BLaER1 (cell line): Measurements from ENCODE around the gene TMPRSS6.
A peak's percentile ranks its signal among the peaks of the same experiment; 100 is the strongest.

ENCODE experiments used
- H3K27ac ChIP-seq: shearing (Covaris generic); formaldehyde crosslinking; 2 replicates; pipeline ENCODE4 v1.8.1; 2022
- H3K27me3 ChIP-seq: shearing (Covaris generic); formaldehyde crosslinking; 2 replicates; pipeline ENCODE4 v1.8.1; 2022
- H3K36me3 ChIP-seq: shearing (Covaris generic); formaldehyde crosslinking; 2 replicates; pipeline ENCODE4 v1.8.1; 2022
- H3K4me1 ChIP-seq: shearing (Covaris generic); formaldehyde crosslinking; 2 replicates; pipeline ENCODE4 v1.8.1; 2022
- H3K4me2 ChIP-seq: shearing (Covaris generic); formaldehyde crosslinking; 2 replicates; pipeline ENCODE4 v1.8.1; 2022
- H3K4me3 ChIP-seq: shearing (Covaris generic); formaldehyde crosslinking; 2 replicates; pipeline ENCODE4 v1.8.1; 2022
- H3K9ac ChIP-seq: shearing (Covaris generic); formaldehyde crosslinking; 2 replicates; pipeline ENCODE4 v1.8.1; 2022
- H3K9me3 ChIP-seq: shearing (Covaris generic); formaldehyde crosslinking; 2 replicates; pipeline ENCODE4 v1.8.1; 2022
- H4K20me1 ChIP-seq: shearing (Covaris generic); formaldehyde crosslinking; 2 replicates; pipeline ENCODE4 v1.8.1; 2022
- Cebpa-rat ChIP-seq: shearing (Covaris generic); IDR thresholded peaks from 2 replicates; pipeline ENCODE4 v1.8.1; 2022

Gene TMPRSS6

DNA sequence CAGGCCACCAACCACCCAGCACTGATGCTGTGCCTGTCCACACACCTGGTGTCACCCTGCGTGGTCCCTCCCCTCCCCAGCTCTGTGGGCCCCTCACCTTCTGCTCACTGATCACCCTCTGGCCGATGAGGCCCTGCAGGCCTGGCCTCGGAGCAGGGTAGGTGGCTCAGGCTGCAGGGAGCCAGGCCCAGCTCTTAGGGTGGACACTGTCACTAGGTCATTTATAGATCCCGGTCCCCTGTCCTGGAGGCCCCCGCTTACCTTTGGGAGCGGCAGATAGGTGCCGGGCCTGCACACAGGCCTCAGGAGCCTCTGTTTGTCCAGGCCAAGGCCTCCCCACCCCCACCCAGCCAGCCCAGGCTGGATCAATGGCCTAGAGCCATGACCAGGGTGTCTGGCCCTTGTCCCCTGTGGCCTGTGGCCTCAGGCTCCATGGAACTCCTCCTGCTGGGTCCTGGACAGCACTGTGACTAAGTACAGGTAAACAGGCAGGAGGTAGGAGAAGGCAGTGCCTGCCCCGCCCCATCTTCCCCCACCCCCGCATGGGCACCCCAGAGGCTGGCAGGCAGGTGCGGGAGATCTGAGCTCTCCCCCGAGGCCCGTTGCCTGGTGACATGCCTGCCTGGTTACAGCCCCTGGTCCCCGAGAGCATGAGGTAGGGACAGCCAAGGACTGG lies at the start of gene TMPRSS6:
Gene TMPRSS6, minus strand, starts transcription at position 472 of the 676 bp plus-strand sequence. CDS start 6,296 bp downstream, outside the sequence.
- Histone ChIP-seq H3K27me3 (no peaks in the 10 kb centered on the region), H3K4me1 (peaks cover 16% of the 10 kb centered on the region), H3K9me3 (no peaks in the 10 kb centered on the region), H4K20me1 (no peaks in the 10 kb centered on the region), H3K36me3 (no peaks in the 10 kb centered on the region), H3K9ac (no peak within 1 kb of the TSS), H3K4me2 (peak within 1 kb of the TSS; percentile 32; the same call in 1 of the 2 replicates), H3K27ac (no peak within 1 kb of the TSS), H3K4me3 (no peak within 1 kb of the TSS)
- no peak for TF ChIP-seq Cebpa-rat

DNA sequence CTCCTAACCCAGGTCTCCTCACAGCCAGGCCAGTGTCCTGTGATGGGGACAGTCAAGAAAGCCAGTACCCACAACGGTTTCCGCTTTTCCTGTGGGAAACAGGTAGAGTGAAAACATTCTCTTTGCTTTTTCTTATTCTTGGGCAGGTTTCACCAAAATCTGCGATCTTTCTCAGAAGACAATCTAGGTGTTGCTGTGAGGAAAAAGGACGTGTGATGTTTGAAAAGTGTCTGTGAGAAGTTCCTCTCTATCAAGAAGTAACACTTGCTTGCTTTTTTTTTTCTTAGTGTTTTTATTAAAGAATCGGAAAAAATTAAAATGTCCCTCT lies 49.4 kb upstream of the TMPRSS6 start:
- Histone ChIP-seq H3K9ac (no peak overlapping the region), H3K27me3 (no peaks in the 10 kb centered on the region), H3K4me1 (peaks cover 28% of the 10 kb centered on the region), H4K20me1 (no peaks in the 10 kb centered on the region), H3K9me3 (peaks cover 11% of the 10 kb centered on the region), H3K4me2 (no peak overlapping the region), H3K27ac (no peak overlapping the region), H3K4me3 (no peak overlapping the region), H3K36me3 (no peaks in the 10 kb centered on the region)
- no peak for TF ChIP-seq Cebpa-rat

DNA sequence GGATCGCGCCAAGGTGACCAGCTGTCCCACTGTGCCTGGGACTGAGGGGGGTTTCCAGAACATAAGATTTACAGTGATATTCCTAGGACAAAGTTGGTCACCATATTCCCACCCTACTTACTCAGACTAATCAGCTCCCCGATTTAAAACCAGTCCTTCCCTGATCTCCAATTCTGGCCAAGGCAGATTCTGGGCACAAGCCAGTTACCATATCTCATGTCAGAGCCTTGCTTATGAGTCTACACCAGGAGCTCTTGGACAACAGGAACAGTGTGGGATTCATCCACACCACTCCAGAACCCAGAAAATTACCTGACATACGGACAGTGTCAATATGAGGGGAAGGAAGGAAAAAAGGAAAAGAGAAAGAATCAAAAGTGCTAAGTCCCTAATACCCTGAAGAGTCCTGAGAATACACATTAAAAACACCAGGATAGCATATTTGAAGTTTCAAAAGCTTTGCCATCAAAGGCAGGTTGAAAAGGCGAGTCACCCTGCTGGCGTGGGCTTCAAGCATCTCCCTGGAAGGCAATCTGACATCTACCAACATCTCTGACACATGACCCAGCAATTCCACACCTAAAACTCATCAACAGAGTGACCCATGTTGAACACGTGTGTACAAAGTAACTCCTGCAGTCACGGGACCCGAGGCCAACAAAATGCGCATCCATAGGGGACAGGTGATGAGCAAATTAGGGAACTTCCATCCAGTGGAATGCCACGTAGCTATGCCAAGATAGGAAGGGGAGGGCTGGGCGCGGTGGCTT lies 48.2 kb upstream of the TMPRSS6 start:
- H3K27ac ChIP-seq: no peak overlapping the region
- no peaks in the 10 kb centered on the region for H4K20me1 ChIP-seq
- H3K4me1 ChIP-seq: peaks cover 16% of the 10 kb centered on the region
- no peak overlapping the region for H3K4me3 ChIP-seq
- no peak for TF ChIP-seq Cebpa-rat
- no peaks in the 10 kb centered on the region for H3K27me3 ChIP-seq
- no peak overlapping the region for H3K4me2 ChIP-seq
- no peak overlapping the region for H3K9ac ChIP-seq
- no peaks in the 10 kb centered on the region for H3K36me3 ChIP-seq
- peaks cover 11% of the 10 kb centered on the region for H3K9me3 ChIP-seq

DNA sequence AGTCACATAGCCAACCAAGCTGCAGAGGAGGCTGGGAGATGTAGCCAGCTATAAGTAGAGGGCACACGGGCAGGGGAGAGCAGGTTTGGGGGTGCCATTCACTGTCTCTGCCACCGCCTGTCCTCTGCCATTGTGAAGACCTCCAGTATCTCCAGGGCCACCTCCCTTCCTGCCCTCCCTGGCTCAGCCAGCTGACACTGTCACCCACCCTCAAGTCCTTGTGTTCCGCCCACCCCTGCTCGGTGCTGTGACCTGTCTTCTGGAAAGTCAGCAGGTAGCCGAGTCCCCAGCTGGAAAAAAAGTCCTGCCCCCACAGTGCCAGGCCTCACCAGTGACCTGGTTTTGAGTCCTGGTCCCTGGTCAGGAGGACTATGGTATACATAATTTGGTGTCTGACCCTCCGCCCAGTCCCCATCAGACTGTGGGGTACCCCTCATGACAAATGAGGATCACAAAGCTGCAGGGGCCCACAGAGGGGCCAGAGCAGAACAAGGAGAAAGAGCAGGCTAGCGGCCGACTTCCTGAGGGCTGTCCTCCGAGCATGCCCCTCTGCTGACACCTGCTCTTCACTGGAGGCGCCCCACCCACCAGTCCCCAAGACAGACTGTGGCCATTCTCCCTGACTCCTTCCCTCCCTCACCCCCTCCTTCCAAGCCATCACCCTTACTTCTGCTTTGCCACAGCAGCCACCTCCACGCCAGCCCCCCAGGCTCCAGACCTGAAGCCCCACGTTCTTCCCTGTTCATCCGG lies 47.3 kb upstream of the TMPRSS6 start:
- Histone ChIP-seq H3K4me3 (no peak overlapping the region), H3K27ac (no peak overlapping the region), H3K27me3 (no peaks in the 10 kb centered on the region), H3K9ac (no peak overlapping the region), H3K4me1 (peaks cover 8% of the 10 kb centered on the region), H3K9me3 (peaks cover 11% of the 10 kb centered on the region), H4K20me1 (no peaks in the 10 kb centered on the region), H3K4me2 (no peak overlapping the region), H3K36me3 (no peaks in the 10 kb centered on the region)
- TF ChIP-seq Cebpa-rat: no peak

DNA sequence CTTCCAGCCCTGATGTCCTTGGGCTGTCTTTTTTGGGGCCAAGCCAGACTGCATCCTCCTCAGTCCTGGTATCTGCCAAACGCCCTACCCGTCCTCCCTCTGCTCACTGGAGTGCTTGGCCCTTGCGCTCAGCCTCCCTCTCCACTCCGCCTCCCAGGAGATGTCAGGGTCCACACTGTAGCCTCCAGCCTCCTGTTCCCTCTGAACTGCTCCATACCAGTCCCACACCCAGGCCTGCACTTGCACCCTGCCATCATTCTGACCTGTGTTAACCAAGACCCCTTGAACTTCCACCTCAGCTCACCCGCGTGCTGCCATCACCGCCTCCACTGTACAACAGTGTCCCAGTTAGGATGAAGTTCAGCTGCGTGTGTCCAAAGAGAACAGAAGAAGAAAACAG lies 46.5 kb upstream of the TMPRSS6 start:
- Histone ChIP-seq H3K27ac (no peak overlapping the region), H3K9me3 (peaks cover 5% of the 10 kb centered on the region), H4K20me1 (no peaks in the 10 kb centered on the region), H3K9ac (no peak overlapping the region), H3K4me2 (no peak overlapping the region), H3K27me3 (no peaks in the 10 kb centered on the region), H3K4me3 (no peak overlapping the region), H3K4me1 (peaks cover 8% of the 10 kb centered on the region), H3K36me3 (no peaks in the 10 kb centered on the region)
- no peak for TF ChIP-seq Cebpa-rat

DNA sequence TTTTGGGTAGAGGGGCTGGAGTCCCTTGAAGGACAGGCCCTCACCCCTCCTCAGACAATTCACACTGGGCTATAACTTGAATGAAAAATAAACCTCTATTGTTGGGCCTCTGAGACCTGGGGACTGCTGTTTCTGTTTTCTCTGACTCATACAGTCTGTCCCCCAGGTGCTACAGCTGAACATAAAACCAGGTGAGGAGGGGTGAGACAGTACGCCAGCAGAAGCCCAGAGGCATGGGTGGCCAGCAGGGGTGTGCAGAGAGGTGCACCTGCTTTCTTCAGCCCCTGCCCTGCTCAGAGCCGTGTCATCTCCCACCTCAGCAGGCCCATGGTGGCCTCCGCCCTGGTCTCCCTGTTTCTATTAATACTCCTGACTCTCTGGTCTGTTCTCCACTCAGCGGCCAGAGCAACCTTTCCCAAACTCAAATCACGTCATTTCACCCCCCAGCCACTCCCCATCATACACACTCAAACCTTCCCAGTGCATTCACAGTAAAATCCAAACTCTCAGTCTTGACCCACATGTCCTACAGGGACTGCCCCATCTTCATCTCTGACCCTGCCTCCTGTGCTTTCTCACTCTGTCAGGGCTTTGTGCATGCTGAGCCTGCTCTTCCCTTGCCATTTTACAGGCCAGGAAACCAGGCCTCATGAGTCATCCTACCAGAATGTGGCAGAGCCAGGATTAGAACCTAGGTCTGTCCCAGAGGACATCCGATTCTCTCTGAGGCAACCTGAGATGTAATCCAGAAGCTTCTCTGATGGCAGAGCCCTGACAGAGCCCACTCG lies 45.6 kb upstream of the TMPRSS6 start:
- H3K9me3 ChIP-seq: 0 out of 2 replicates have a peak, but pooled peaks cover 3% of the 10 kb centered on the region
- H3K4me1 ChIP-seq: peaks cover 11% of the 10 kb centered on the region
- H3K27ac ChIP-seq: no peak overlapping the region
- no peaks in the 10 kb centered on the region for H4K20me1 ChIP-seq
- H3K9ac ChIP-seq: no peak overlapping the region
- no peaks in the 10 kb centered on the region for H3K36me3 ChIP-seq
- no peaks in the 10 kb centered on the region for H3K27me3 ChIP-seq
- 0 out of 2 replicates have a peak overlapping the region, but pooled peaks have one; percentile 1 for H3K4me2 ChIP-seq
- H3K4me3 ChIP-seq: no peak overlapping the region
- TF ChIP-seq Cebpa-rat: no peak

DNA sequence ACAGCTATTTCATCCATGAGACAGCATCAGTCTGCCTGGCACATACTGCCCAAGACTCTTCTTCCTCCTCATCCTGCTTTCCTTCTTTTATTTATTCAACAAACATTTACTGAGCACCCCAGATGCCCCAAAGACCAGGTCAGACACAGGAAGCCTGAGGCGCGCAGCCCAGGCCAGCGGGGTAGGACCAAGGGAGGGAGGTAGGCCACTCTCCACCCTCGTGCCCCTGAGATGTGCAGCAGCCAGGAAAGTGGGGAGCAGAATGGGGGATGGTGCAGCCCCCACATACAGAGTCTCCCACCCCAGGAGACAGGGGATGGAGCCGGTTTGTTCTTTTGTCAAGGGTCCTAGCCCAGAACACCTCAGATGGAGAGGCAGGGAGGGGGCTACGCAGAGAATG lies 44.4 kb upstream of the TMPRSS6 start:
- no peak for TF ChIP-seq Cebpa-rat
- Histone ChIP-seq H4K20me1 (no peaks in the 10 kb centered on the region), H3K27me3 (no peaks in the 10 kb centered on the region)

DNA sequence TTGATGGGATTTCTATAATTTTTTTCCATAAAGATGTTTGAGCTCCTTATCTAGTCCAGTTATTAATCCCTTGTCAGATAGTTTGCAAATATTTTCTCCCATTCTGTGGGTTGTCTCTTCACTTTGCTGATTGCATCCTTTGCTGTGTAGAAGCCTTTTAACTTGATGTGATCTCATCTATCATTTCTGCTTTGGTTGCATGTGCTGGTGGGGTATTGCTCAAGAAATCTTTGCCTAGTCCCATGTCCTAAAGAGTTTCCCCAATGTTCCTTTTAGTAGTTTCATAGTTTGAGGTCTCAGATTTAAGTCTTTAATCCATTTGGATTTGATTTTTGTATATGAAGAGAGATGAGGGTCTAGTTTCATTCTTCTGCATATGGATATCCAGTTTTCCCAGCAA lies 41.9 kb upstream of the TMPRSS6 start:
- Histone ChIP-seq H4K20me1 (no peaks in the 10 kb centered on the region), H3K9me3 (0 out of 2 replicates have a peak, but pooled peaks cover 3% of the 10 kb centered on the region), H3K4me2 (no peak overlapping the region), H3K9ac (no peak overlapping the region), H3K27me3 (no peaks in the 10 kb centered on the region), H3K4me3 (no peak overlapping the region), H3K4me1 (peaks cover 46% of the 10 kb centered on the region), H3K36me3 (no peaks in the 10 kb centered on the region), H3K27ac (no peak overlapping the region)
- TF ChIP-seq Cebpa-rat: no peak

More for the DNA sequence above, 44.4 kb upstream of the TMPRSS6 start:
- H3K9ac ChIP-seq: no peak overlapping the region
- H3K4me1 ChIP-seq: peaks cover 23% of the 10 kb centered on the region
- no peaks in the 10 kb centered on the region for H3K36me3 ChIP-seq
- H3K27ac ChIP-seq: no peak overlapping the region
- H3K4me2 ChIP-seq: no peak overlapping the region
- H3K9me3 ChIP-seq: 0 out of 2 replicates have a peak, but pooled peaks cover 3% of the 10 kb centered on the region
- no peak overlapping the region for H3K4me3 ChIP-seq

DNA sequence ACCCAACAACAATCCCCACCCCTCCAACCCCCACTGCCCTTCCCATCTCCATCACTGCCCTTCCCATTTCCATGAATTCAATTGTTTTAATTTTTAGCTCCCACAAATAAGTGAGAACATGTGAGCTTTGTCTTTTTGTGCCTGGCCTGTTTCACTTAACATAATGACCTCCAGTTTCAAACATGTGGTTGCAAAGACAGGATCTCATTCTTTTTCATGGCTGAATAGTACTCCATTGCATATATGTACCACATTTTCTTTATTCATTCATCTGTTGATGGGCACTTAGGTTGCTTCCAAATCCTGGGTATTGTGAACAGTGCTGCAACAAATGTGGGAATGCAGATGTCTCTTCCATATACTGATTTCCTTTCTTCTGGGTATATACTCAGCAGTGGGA lies 41.2 kb upstream of the TMPRSS6 start:
- H3K9ac ChIP-seq: no peak overlapping the region
- 0 out of 2 replicates have a peak, but pooled peaks cover 3% of the 10 kb centered on the region for H3K9me3 ChIP-seq
- no peak for TF ChIP-seq Cebpa-rat
- H3K4me1 ChIP-seq: peaks cover 53% of the 10 kb centered on the region
- H3K36me3 ChIP-seq: no peaks in the 10 kb centered on the region
- no peak overlapping the region for H3K27ac ChIP-seq
- H3K4me3 ChIP-seq: no peak overlapping the region
- no peak overlapping the region for H3K4me2 ChIP-seq
- H4K20me1 ChIP-seq: no peaks in the 10 kb centered on the region
- H3K27me3 ChIP-seq: no peaks in the 10 kb centered on the region
